ENCODE measurements around the gene PLCH1.

The PLCH1 gene

DNA sequence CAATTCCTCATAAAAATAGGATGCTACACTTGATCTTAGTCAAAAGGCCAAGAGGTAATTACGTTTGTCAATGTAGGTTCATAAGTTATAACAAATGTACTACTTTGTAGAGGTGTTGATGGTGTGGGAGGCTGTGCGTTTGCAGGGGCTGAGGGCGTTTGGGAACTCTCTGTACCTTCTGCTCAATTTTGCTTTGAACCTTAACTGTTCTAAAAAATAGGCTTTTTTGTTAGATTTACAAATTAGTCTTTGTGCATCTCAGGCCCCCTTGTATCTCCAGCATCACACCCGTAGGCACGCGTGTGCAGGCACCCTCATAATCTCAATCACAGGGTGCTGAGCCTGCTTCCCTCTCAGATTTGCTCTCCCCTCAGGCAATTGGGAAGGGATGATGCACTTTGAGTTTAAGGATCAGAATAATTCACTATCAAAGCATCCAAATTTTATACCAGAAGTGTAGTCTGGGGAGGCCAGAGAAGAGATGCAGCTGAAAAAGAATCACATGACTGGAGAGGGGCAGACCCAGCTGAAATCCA is 415.3 kb downstream of the PLCH1 start:
- H2BK5ac ChIP-seq (ENCODE audit: low read length): no peak overlapping the region
- no peak overlapping the region for H3K18ac ChIP-seq (ENCODE audit: low read length)
- H2AK5ac ChIP-seq (ENCODE audit: low read length): no peak overlapping the region
- no peak for DNase-seq
- no peak overlapping the region for H4K8ac ChIP-seq (ENCODE audit: low read depth, low read length)
- no peak overlapping the region for H3K9ac ChIP-seq (ENCODE audit: low read length)
- no peak overlapping the region for H2BK15ac ChIP-seq (replicated peaks; ENCODE audit: low read depth)
- WGBS (ENCODE audit: extremely low coverage, insufficient coverage, low lambda C conversion rate): no CpG with 5 or more reads among the region's 6 CpGs
- H3K4me1 ChIP-seq (ENCODE audit: control insufficient read depth, low read depth, low read length): peaks cover 4% of the 10 kb centered on the region
- H3K23ac ChIP-seq (ENCODE audit: low read length): no peak overlapping the region
- no peaks in the 10 kb centered on the region for H3K79me2 ChIP-seq (ENCODE audit: control insufficient read depth, insufficient read depth, low read length)
- H3K36me3 ChIP-seq (ENCODE audit: control insufficient read depth, insufficient read depth, low read length): no peaks in the 10 kb centered on the region
- no peak overlapping the region for H3K27ac ChIP-seq (ENCODE audit: low read depth, low read length)
- no peaks in the 10 kb centered on the region for H3K27me3 ChIP-seq (ENCODE audit: insufficient read depth, low read length, poor library complexity)
- H3K4ac ChIP-seq (ENCODE audit: low read depth, low read length): no peak overlapping the region
- H3K4me3 ChIP-seq (ENCODE audit: low read length): no peak overlapping the region
- H2BK120ac ChIP-seq (ENCODE audit: low read depth, low read length): no peak overlapping the region
- H4K5ac ChIP-seq (ENCODE audit: low read length): no peak overlapping the region
- no peak overlapping the region for H3K4me2 ChIP-seq (ENCODE audit: low read length)
- no peaks in the 10 kb centered on the region for H3K79me1 ChIP-seq (ENCODE audit: low read length)
- no peak overlapping the region for H3K56ac ChIP-seq (ENCODE audit: low read length)

DNA sequence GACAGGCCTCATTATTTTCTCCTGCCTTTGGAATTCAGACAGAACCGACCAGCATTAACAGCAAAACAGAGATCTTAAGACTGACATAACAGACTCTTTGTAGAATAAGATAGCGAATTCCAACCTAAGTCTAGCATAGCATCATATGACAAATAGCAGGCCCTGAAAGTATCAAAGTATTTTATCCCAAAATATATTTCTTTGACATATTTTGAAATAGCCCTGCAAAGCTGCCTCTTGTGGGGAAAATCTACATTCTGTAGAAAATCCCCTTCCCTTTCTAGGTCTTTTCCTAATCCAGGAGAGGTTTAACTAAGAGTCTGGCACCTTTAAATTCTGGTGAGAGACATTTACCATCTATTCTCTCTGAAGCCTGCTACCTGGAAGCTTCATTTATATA is 417.0 kb downstream of the PLCH1 start:
- H3K4me1 ChIP-seq (ENCODE audit: control insufficient read depth, low read depth, low read length): peaks cover 4% of the 10 kb centered on the region
- no peak overlapping the region for H4K5ac ChIP-seq (ENCODE audit: low read length)
- no peak overlapping the region for H3K9ac ChIP-seq (ENCODE audit: low read length)
- H3K36me3 ChIP-seq (ENCODE audit: control insufficient read depth, insufficient read depth, low read length): no peaks in the 10 kb centered on the region
- peak; percentile 56 for DNase-seq
- no peak overlapping the region for H3K56ac ChIP-seq (ENCODE audit: low read length)
- no peak overlapping the region for H3K27ac ChIP-seq (ENCODE audit: low read depth, low read length)
- H3K23ac ChIP-seq (ENCODE audit: low read length): no peak overlapping the region
- H3K79me2 ChIP-seq (ENCODE audit: control insufficient read depth, insufficient read depth, low read length): no peaks in the 10 kb centered on the region
- H3K4ac ChIP-seq (ENCODE audit: low read depth, low read length): no peak overlapping the region
- WGBS (ENCODE audit: extremely low coverage, insufficient coverage, low lambda C conversion rate): no CpG with 5 or more reads among the region's 2 CpGs
- no peak overlapping the region for H2BK15ac ChIP-seq (replicated peaks; ENCODE audit: low read depth)
- no peak overlapping the region for H2BK5ac ChIP-seq (ENCODE audit: low read length)
- peak overlapping the region; percentile 51 for H3K18ac ChIP-seq (ENCODE audit: low read length)
- no peak overlapping the region for H3K4me3 ChIP-seq (ENCODE audit: low read length)
- no peaks in the 10 kb centered on the region for H3K27me3 ChIP-seq (ENCODE audit: insufficient read depth, low read length, poor library complexity)
- H2AK5ac ChIP-seq (ENCODE audit: low read length): no peak overlapping the region
- no peaks in the 10 kb centered on the region for H3K79me1 ChIP-seq (ENCODE audit: low read length)
- H2BK120ac ChIP-seq (ENCODE audit: low read depth, low read length): no peak overlapping the region
- H4K8ac ChIP-seq (ENCODE audit: low read depth, low read length): no peak overlapping the region
- no peak overlapping the region for H3K4me2 ChIP-seq (ENCODE audit: low read length)

DNA sequence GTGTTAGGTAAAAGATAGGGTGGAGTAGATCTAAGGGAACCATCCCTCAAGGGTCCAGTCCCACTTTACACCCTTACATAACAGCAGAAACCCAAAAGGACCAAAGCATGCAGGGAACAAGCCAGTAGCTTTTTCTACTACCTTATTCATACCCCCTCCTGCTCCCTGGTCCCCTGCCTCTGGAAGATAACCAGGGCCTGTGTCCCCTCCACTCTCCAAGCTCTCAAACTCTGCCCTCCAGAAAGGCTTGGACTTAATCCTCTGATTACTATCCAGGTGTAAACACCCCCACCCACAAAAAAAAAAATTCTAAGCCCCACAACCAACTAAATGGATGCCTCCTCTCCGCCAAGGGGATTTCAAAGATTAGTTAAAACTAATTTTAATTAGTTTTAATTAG is 417.4 kb downstream of the PLCH1 start:
- Histone ChIP-seq H3K79me1 (ENCODE audit: low read length) (no peaks in the 10 kb centered on the region), H4K8ac (ENCODE audit: low read depth, low read length) (no peak overlapping the region), H3K27ac (ENCODE audit: low read depth, low read length) (peak overlapping the region; percentile 85), H3K23ac (ENCODE audit: low read length) (no peak overlapping the region), H2BK120ac (ENCODE audit: low read depth, low read length) (no peak overlapping the region), H3K27me3 (ENCODE audit: insufficient read depth, low read length, poor library complexity) (no peaks in the 10 kb centered on the region), H3K18ac (ENCODE audit: low read length) (peak overlapping the region; percentile 53), H3K4me3 (ENCODE audit: low read length) (no peak overlapping the region), H3K4ac (ENCODE audit: low read depth, low read length) (peak overlapping the region; percentile 31), H3K79me2 (ENCODE audit: control insufficient read depth, insufficient read depth, low read length) (no peaks in the 10 kb centered on the region), H2BK5ac (ENCODE audit: low read length) (no peak overlapping the region), H3K56ac (ENCODE audit: low read length) (no peak overlapping the region), H3K4me2 (ENCODE audit: low read length) (no peak overlapping the region), H3K9ac (ENCODE audit: low read length) (no peak overlapping the region), H3K4me1 (ENCODE audit: control insufficient read depth, low read depth, low read length) (peaks cover 4% of the 10 kb centered on the region), H4K5ac (ENCODE audit: low read length) (no peak overlapping the region), H2BK15ac (replicated peaks; ENCODE audit: low read depth) (no peak overlapping the region), H2AK5ac (ENCODE audit: low read length) (no peak overlapping the region), H3K36me3 (ENCODE audit: control insufficient read depth, insufficient read depth, low read length) (no peaks in the 10 kb centered on the region)
- no CpG with 5 or more reads among the region's 1 CpG for WGBS (ENCODE audit: extremely low coverage, insufficient coverage, low lambda C conversion rate)
- DNase-seq: peak; percentile 36

DNA sequence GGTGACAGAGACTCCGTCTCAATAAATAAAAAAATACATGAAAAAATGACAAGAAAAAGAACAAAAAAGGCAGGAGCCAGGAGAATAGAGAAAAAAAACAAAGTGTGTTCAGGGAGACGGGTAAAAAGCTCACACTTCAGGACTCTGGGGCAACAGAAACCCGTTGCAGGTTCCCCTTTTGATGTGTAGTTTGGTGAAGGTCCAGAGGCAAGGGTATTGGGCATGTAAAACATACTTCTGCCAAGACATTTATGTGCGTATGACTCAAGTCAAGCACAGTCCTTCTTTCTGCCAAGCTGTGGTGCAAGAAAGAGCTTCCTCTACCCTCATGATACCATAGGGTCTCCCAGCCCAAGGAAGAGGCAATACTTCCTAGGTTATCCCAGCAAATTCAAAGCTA is 418.0 kb downstream of the PLCH1 start:
- Histone ChIP-seq H3K27ac (ENCODE audit: low read depth, low read length) (peak overlapping the region; percentile 85), H3K56ac (ENCODE audit: low read length) (peak overlapping the region; percentile 52), H4K8ac (ENCODE audit: low read depth, low read length) (no peak overlapping the region), H3K27me3 (ENCODE audit: insufficient read depth, low read length, poor library complexity) (no peaks in the 10 kb centered on the region), H2BK120ac (ENCODE audit: low read depth, low read length) (peak overlapping the region; percentile 54), H2AK5ac (ENCODE audit: low read length) (peak overlapping the region; percentile 55), H3K79me1 (ENCODE audit: low read length) (no peaks in the 10 kb centered on the region), H3K4me3 (ENCODE audit: low read length) (no peak overlapping the region), H2BK5ac (ENCODE audit: low read length) (peak overlapping the region; percentile 69), H3K79me2 (ENCODE audit: control insufficient read depth, insufficient read depth, low read length) (no peaks in the 10 kb centered on the region), H3K4me1 (ENCODE audit: control insufficient read depth, low read depth, low read length) (peaks cover 4% of the 10 kb centered on the region), H2BK15ac (replicated peaks; ENCODE audit: low read depth) (no peak overlapping the region), H4K5ac (ENCODE audit: low read length) (no peak overlapping the region), H3K23ac (ENCODE audit: low read length) (no peak overlapping the region), H3K9ac (ENCODE audit: low read length) (no peak overlapping the region), H3K4me2 (ENCODE audit: low read length) (no peak overlapping the region), H3K36me3 (ENCODE audit: control insufficient read depth, insufficient read depth, low read length) (no peaks in the 10 kb centered on the region), H3K4ac (ENCODE audit: low read depth, low read length) (peak overlapping the region; percentile 36), H3K18ac (ENCODE audit: low read length) (peak overlapping the region; percentile 53)
- no CpG with 5 or more reads among the region's 4 CpGs for WGBS (ENCODE audit: extremely low coverage, insufficient coverage, low lambda C conversion rate)
- DNase-seq: no peak

DNA sequence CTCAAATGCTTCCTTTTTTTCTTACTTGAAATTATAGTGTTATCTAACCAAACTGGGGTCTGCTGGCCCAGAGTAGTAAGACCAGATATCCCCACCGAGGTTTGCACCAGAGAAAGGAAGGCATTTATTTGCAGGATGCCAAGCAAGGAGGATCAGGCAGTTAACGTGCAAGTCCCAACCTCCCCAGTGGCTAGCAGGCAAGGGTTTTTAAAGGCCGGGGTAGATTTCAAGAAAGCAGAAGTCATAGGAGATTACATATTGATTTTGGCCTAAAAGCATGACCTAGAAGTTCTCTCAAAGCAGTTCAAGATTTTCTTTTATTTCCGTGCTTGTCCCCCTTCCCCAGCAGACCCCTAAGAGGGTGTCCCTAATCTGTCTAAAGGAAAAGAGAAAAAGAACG is 418.6 kb downstream of the PLCH1 start:
- H3K56ac ChIP-seq (ENCODE audit: low read length): no peak overlapping the region
- no CpG with 5 or more reads among the region's 5 CpGs for WGBS (ENCODE audit: extremely low coverage, insufficient coverage, low lambda C conversion rate)
- H2AK5ac ChIP-seq (ENCODE audit: low read length): no peak overlapping the region
- no peak overlapping the region for H2BK5ac ChIP-seq (ENCODE audit: low read length)
- peak overlapping the region; percentile 48 for H3K4ac ChIP-seq (ENCODE audit: low read depth, low read length)
- no peak overlapping the region for H3K27ac ChIP-seq (ENCODE audit: low read depth, low read length)
- H2BK15ac ChIP-seq (replicated peaks; ENCODE audit: low read depth): no peak overlapping the region
- no peak overlapping the region for H4K8ac ChIP-seq (ENCODE audit: low read depth, low read length)
- no peak overlapping the region for H4K5ac ChIP-seq (ENCODE audit: low read length)
- DNase-seq: no peak
- H2BK120ac ChIP-seq (ENCODE audit: low read depth, low read length): peak overlapping the region; percentile 29
- H3K36me3 ChIP-seq (ENCODE audit: control insufficient read depth, insufficient read depth, low read length): no peaks in the 10 kb centered on the region
- H3K9ac ChIP-seq (ENCODE audit: low read length): no peak overlapping the region
- no peak overlapping the region for H3K4me2 ChIP-seq (ENCODE audit: low read length)
- no peaks in the 10 kb centered on the region for H3K27me3 ChIP-seq (ENCODE audit: insufficient read depth, low read length, poor library complexity)
- no peak overlapping the region for H3K23ac ChIP-seq (ENCODE audit: low read length)
- peaks cover 4% of the 10 kb centered on the region for H3K4me1 ChIP-seq (ENCODE audit: control insufficient read depth, low read depth, low read length)
- H3K18ac ChIP-seq (ENCODE audit: low read length): peak overlapping the region; percentile 21
- H3K79me2 ChIP-seq (ENCODE audit: control insufficient read depth, insufficient read depth, low read length): no peaks in the 10 kb centered on the region
- no peaks in the 10 kb centered on the region for H3K79me1 ChIP-seq (ENCODE audit: low read length)
- no peak overlapping the region for H3K4me3 ChIP-seq (ENCODE audit: low read length)
